ENCODE measurements around the gene ADD3.

Gene ADD3

GRCh38 chr10:110007701-110008517 lies at the start of gene ADD3:
ADD3 (plus strand) TSS chr10:110007984; CDS start chr10:110100654, 92,670 bp downstream.
- Histone ChIP-seq H3K9ac (ENCODE audit: low read depth, low read length) (peak within 1 kb of the TSS; percentile 66), H3K9me3 (ENCODE audit: control insufficient read depth, insufficient read depth, low read length) (no peaks in the 10 kb centered on the region), H3K4me1 (ENCODE audit: control insufficient read depth, insufficient read depth, low read length) (peaks cover 23% of the 10 kb centered on the region), H3K4me3 (ENCODE audit: low read depth, low read length) (peak within 1 kb of the TSS; percentile 82), H3K27me3 (ENCODE audit: control insufficient read depth, insufficient read depth, low read length) (peaks cover 7% of the 10 kb centered on the region), H3K36me3 (ENCODE audit: control insufficient read depth, insufficient read depth, low read length) (no peaks in the 10 kb centered on the region)

- H3K4me3 ChIP-seq (ENCODE audit: low read depth, low read length) = no peak overlapping the region
- no peaks in the 10 kb centered on the region for H3K36me3 ChIP-seq (ENCODE audit: control insufficient read depth, insufficient read depth, low read length)
- no peaks in the 10 kb centered on the region for H3K27me3 ChIP-seq (ENCODE audit: control insufficient read depth, insufficient read depth, low read length)
- no peak overlapping the region for H3K9ac ChIP-seq (ENCODE audit: low read depth, low read length)
- peaks cover 14% of the 10 kb centered on the region for H3K4me1 ChIP-seq (ENCODE audit: control insufficient read depth, insufficient read depth, low read length)
- no peaks in the 10 kb centered on the region for H3K9me3 ChIP-seq (ENCODE audit: control insufficient read depth, insufficient read depth, low read length)
These were observed 49.7 kb upstream of the ADD3 start for GRCh38 chr10:109958059-109958458.

- Histone ChIP-seq H3K36me3 (ENCODE audit: control insufficient read depth, insufficient read depth, low read length) (no peaks in the 10 kb centered on the region), H3K9ac (ENCODE audit: low read depth, low read length) (no peak overlapping the region), H3K27me3 (ENCODE audit: control insufficient read depth, insufficient read depth, low read length) (no peaks in the 10 kb centered on the region), H3K4me3 (ENCODE audit: low read depth, low read length) (no peak overlapping the region), H3K4me1 (ENCODE audit: control insufficient read depth, insufficient read depth, low read length) (peaks cover 14% of the 10 kb centered on the region), H3K9me3 (ENCODE audit: control insufficient read depth, insufficient read depth, low read length) (no peaks in the 10 kb centered on the region)
These were observed 48.3 kb upstream of the ADD3 start for GRCh38 chr10:109959259-109960145.

GRCh38 chr10:109960682-109961081 lies 47.1 kb upstream of the ADD3 start:
- Histone ChIP-seq H3K4me1 (ENCODE audit: control insufficient read depth, insufficient read depth, low read length) (peaks cover 14% of the 10 kb centered on the region), H3K36me3 (ENCODE audit: control insufficient read depth, insufficient read depth, low read length) (no peaks in the 10 kb centered on the region), H3K27me3 (ENCODE audit: control insufficient read depth, insufficient read depth, low read length) (no peaks in the 10 kb centered on the region), H3K4me3 (ENCODE audit: low read depth, low read length) (no peak overlapping the region), H3K9me3 (ENCODE audit: control insufficient read depth, insufficient read depth, low read length) (no peaks in the 10 kb centered on the region), H3K9ac (ENCODE audit: low read depth, low read length) (no peak overlapping the region)

- H3K4me3 ChIP-seq (ENCODE audit: low read depth, low read length) = no peak overlapping the region
- no peaks in the 10 kb centered on the region for H3K36me3 ChIP-seq (ENCODE audit: control insufficient read depth, insufficient read depth, low read length)
- no peak overlapping the region for H3K9ac ChIP-seq (ENCODE audit: low read depth, low read length)
- H3K27me3 ChIP-seq (ENCODE audit: control insufficient read depth, insufficient read depth, low read length) = no peaks in the 10 kb centered on the region
- peaks cover 12% of the 10 kb centered on the region for H3K4me1 ChIP-seq (ENCODE audit: control insufficient read depth, insufficient read depth, low read length)
- no peaks in the 10 kb centered on the region for H3K9me3 ChIP-seq (ENCODE audit: control insufficient read depth, insufficient read depth, low read length)
These were observed 46.4 kb upstream of the ADD3 start for GRCh38 chr10:109961174-109962001.

- no peaks in the 10 kb centered on the region for H3K36me3 ChIP-seq (ENCODE audit: control insufficient read depth, insufficient read depth, low read length)
- H3K4me1 ChIP-seq (ENCODE audit: control insufficient read depth, insufficient read depth, low read length) = peaks cover 13% of the 10 kb centered on the region
These were observed 45.5 kb upstream of the ADD3 start for GRCh38 chr10:109962247-109962646.

GRCh38 chr10:109963439-109963838 lies 44.3 kb upstream of the ADD3 start:
- Histone ChIP-seq H3K27me3 (ENCODE audit: control insufficient read depth, insufficient read depth, low read length) (no peaks in the 10 kb centered on the region), H3K36me3 (ENCODE audit: control insufficient read depth, insufficient read depth, low read length) (no peaks in the 10 kb centered on the region), H3K4me3 (ENCODE audit: low read depth, low read length) (no peak overlapping the region), H3K9me3 (ENCODE audit: control insufficient read depth, insufficient read depth, low read length) (no peaks in the 10 kb centered on the region), H3K4me1 (ENCODE audit: control insufficient read depth, insufficient read depth, low read length) (peaks cover 20% of the 10 kb centered on the region), H3K9ac (ENCODE audit: low read depth, low read length) (no peak overlapping the region)

More at GRCh38 chr10:109962247-109962646, 45.5 kb upstream of the ADD3 start:
- no peaks in the 10 kb centered on the region for H3K9me3 ChIP-seq (ENCODE audit: control insufficient read depth, insufficient read depth, low read length)
- H3K27me3 ChIP-seq (ENCODE audit: control insufficient read depth, insufficient read depth, low read length) = no peaks in the 10 kb centered on the region
- H3K9ac ChIP-seq (ENCODE audit: low read depth, low read length) = no peak overlapping the region
- H3K4me3 ChIP-seq (ENCODE audit: low read depth, low read length) = no peak overlapping the region

GRCh38 chr10:109964318-109964717 lies 43.5 kb upstream of the ADD3 start:
- H3K27me3 ChIP-seq (ENCODE audit: control insufficient read depth, insufficient read depth, low read length) = no peaks in the 10 kb centered on the region
- H3K36me3 ChIP-seq (ENCODE audit: control insufficient read depth, insufficient read depth, low read length) = no peaks in the 10 kb centered on the region
- peaks cover 20% of the 10 kb centered on the region for H3K4me1 ChIP-seq (ENCODE audit: control insufficient read depth, insufficient read depth, low read length)
- no peaks in the 10 kb centered on the region for H3K9me3 ChIP-seq (ENCODE audit: control insufficient read depth, insufficient read depth, low read length)
- no peak overlapping the region for H3K9ac ChIP-seq (ENCODE audit: low read depth, low read length)
- H3K4me3 ChIP-seq (ENCODE audit: low read depth, low read length) = no peak overlapping the region

- Histone ChIP-seq H3K9me3 (ENCODE audit: control insufficient read depth, insufficient read depth, low read length) (no peaks in the 10 kb centered on the region), H3K4me1 (ENCODE audit: control insufficient read depth, insufficient read depth, low read length) (peaks cover 10% of the 10 kb centered on the region), H3K27me3 (ENCODE audit: control insufficient read depth, insufficient read depth, low read length) (no peaks in the 10 kb centered on the region), H3K4me3 (ENCODE audit: low read depth, low read length) (no peak overlapping the region), H3K36me3 (ENCODE audit: control insufficient read depth, insufficient read depth, low read length) (no peaks in the 10 kb centered on the region), H3K9ac (ENCODE audit: low read depth, low read length) (no peak overlapping the region)
These were observed 40.6 kb upstream of the ADD3 start for GRCh38 chr10:109966961-109967738.

- Histone ChIP-seq H3K36me3 (ENCODE audit: control insufficient read depth, insufficient read depth, low read length) (no peaks in the 10 kb centered on the region), H3K4me3 (ENCODE audit: low read depth, low read length) (no peak overlapping the region), H3K9me3 (ENCODE audit: control insufficient read depth, insufficient read depth, low read length) (no peaks in the 10 kb centered on the region), H3K9ac (ENCODE audit: low read depth, low read length) (no peak overlapping the region), H3K27me3 (ENCODE audit: control insufficient read depth, insufficient read depth, low read length) (no peaks in the 10 kb centered on the region), H3K4me1 (ENCODE audit: control insufficient read depth, insufficient read depth, low read length) (peaks cover 10% of the 10 kb centered on the region)
These were observed 40.1 kb upstream of the ADD3 start for GRCh38 chr10:109967739-109968088.

Measured in iPS-15b (cell line).